Fibroblast of lung (primary cell): ENCODE measurements around the gene DAGLA. TPM values are rescaled to one million over a fixed set of nuclear protein-coding genes. Genes with fewer than 3 reads are reported as not detected.
A peak's percentile ranks its signal among the peaks of the same experiment; 100 is the strongest.

ENCODE experiments used
- DNase-seq, 2 donors: peaks; one replicate each; pipeline versions ENCODE4 v3.0.0 to v3.0.0-alpha.2; 2010; ENCODE audit warnings: low read depth in 2 of 2
- H2AFZ ChIP-seq: 2 replicates; pipeline ENCODE4 v1.5.1; 2012; ENCODE audit warnings: low read length, control low read depth, inconsistent platforms
- H3K27ac ChIP-seq: 2 replicates; pipeline ENCODE4 v1.5.1; 2011; ENCODE audit warnings: low read length, control low read depth; ENCODE audit not compliant: insufficient read depth
- H3K27me3 ChIP-seq: 2 replicates; pipeline ENCODE4 v1.5.1; 2011; ENCODE audit warnings: mild to moderate bottlenecking, low read length; ENCODE audit not compliant: control insufficient read depth, insufficient read depth
- H3K36me3 ChIP-seq: 2 replicates; pipeline ENCODE4 v1.5.1; 2011; ENCODE audit warnings: low read length; ENCODE audit not compliant: control insufficient read depth, insufficient read depth
- H3K4me1 ChIP-seq: 2 replicates; pipeline ENCODE4 v1.5.1; 2011; ENCODE audit warnings: low read length; ENCODE audit not compliant: control insufficient read depth, insufficient read depth; ENCODE audit errors: extremely low read depth
- H3K4me2 ChIP-seq: 2 replicates; pipeline ENCODE4 v1.5.1; 2011; ENCODE audit warnings: low read length, control low read depth; ENCODE audit not compliant: insufficient read depth; ENCODE audit errors: extremely low read depth
- H3K4me3 ChIP-seq, 4 experiments: fragments of 200-600 bp in 1 of 4; sonication (generic) in 1 of 4; replicated peaks in 1 of 4; 2 replicates each; pipeline ENCODE4 v1.5.1; 2011 to 2016; ENCODE audit warnings: low read length in 4 of 4, low read depth in 3 of 4, mild to moderate bottlenecking in 3 of 4, control low read depth in 2 of 4, inconsistent platforms in 1 of 4, mixed read lengths in 1 of 4; ENCODE audit not compliant: insufficient read depth in 1 of 4; ENCODE audit errors: control extremely low read depth in 1 of 4
- H3K79me2 ChIP-seq: 2 replicates; pipeline ENCODE4 v1.5.1; 2012; ENCODE audit warnings: mild to moderate bottlenecking, low read length, inconsistent platforms; ENCODE audit not compliant: control insufficient read depth, insufficient read depth
- H3K9ac ChIP-seq: 2 replicates; pipeline ENCODE4 v1.5.1; 2011; ENCODE audit warnings: mild to moderate bottlenecking, low read length, control low read depth; ENCODE audit not compliant: insufficient read depth
- H3K9me3 ChIP-seq: 2 replicates; pipeline ENCODE4 v1.5.1; 2012; ENCODE audit warnings: low read depth, low read length; ENCODE audit not compliant: control insufficient read depth, insufficient read depth
- H4K20me1 ChIP-seq: 2 replicates; pipeline ENCODE4 v1.5.1; 2011; ENCODE audit warnings: low read length; ENCODE audit not compliant: control insufficient read depth, insufficient read depth; ENCODE audit errors: extremely low read depth
- CTCF ChIP-seq, 2 donors: IDR thresholded peaks in 1 of 2; conservative IDR thresholded peaks in 1 of 2; 1 replicate in 1 of 2; 2 replicates in 1 of 2; pipeline ENCODE4 v1.5.1; 2011 to 2012; ENCODE audit warnings: low read length in 2 of 2, control low read depth in 1 of 2, inconsistent platforms in 1 of 2, low read depth in 1 of 2, mild to moderate bottlenecking in 1 of 2
- EZH2 ChIP-seq: IDR thresholded peaks from 2 replicates; pipeline ENCODE4 v1.5.1; 2012; ENCODE audit warnings: low read length, control low read depth, mild to moderate bottlenecking; ENCODE audit errors: missing control alignments
- polyA plus RNA-seq, 2 donors: library from polyadenylated mRNA; depleted of rRNA in 1 of 2; stranded (reverse) in 1 of 2; unstranded in 1 of 2; fragments of >200 nt; gene quantifications; 2 replicates each; pipeline ENCODE4 v1.2.1, GENCODE V29; 2011 to 2012; ENCODE audit warnings: missing spikeins in 1 of 2
- total RNA-seq: library from RNA; depleted of rRNA; stranded (reverse); fragments of >200 nt; gene quantifications from 2 replicates; pipeline ENCODE4 v1.2.1, GENCODE V29; 2014

The DAGLA gene
- total and polyA plus RNA-seq, 2 donors (not counting 1 experiment from before 2014, with no cell fraction given) = 1.00 to 2.0 TPM

GRCh38 chr11:61782841-61783240, 102.7 kb downstream of the DAGLA start:
- Histone ChIP-seq H3K4me1 (no peaks in the 10 kb centered on the region), H2AFZ (no peak overlapping the region), H3K36me3 (peaks cover 3% of the 10 kb centered on the region), H3K9ac (no peak overlapping the region), H3K79me2 (no peaks in the 10 kb centered on the region), H3K4me2 (no peak overlapping the region), H3K27me3 (no peaks in the 10 kb centered on the region), H3K27ac (no peak overlapping the region), H4K20me1 (no peaks in the 10 kb centered on the region), H3K4me3 (no peak overlapping the region), H3K9me3 (no peaks in the 10 kb centered on the region)
- TF ChIP-seq EZH2 (no peak), CTCF (conservative IDR thresholded peaks at IDR 0.05 in 1 of 2, IDR thresholded peaks at IDR 0.05 in 1 of 2; ENCODE audit: low read depth in 1 of 2, low read length in 2 of 2) (no peak)
- DNase-seq = no peak

GRCh38 chr11:61783717-61784505, 103.7 kb downstream of the DAGLA start:
- Histone ChIP-seq H2AFZ (no peak overlapping the region), H3K9ac (no peak overlapping the region), H4K20me1 (no peaks in the 10 kb centered on the region), H3K36me3 (peaks cover 5% of the 10 kb centered on the region), H3K4me1 (no peaks in the 10 kb centered on the region), H3K27me3 (no peaks in the 10 kb centered on the region), H3K27ac (no peak overlapping the region), H3K79me2 (no peaks in the 10 kb centered on the region), H3K9me3 (no peaks in the 10 kb centered on the region), H3K4me2 (no peak overlapping the region), H3K4me3 (no peak overlapping the region)
- no peak for TF ChIP-seq EZH2
- TF ChIP-seq CTCF (conservative IDR thresholded peaks at IDR 0.05 in 1 of 2, IDR thresholded peaks at IDR 0.05 in 1 of 2; ENCODE audit: low read depth in 1 of 2, low read length in 2 of 2) = no peak
- DNase-seq = peak in 1 of 2 donors; percentile 84

- no peak overlapping the region for H3K9ac ChIP-seq
- DNase-seq = no peak
These were observed 104.3 kb downstream of the DAGLA start for GRCh38 chr11:61784506-61784805.

More at GRCh38 chr11:61784506-61784805, 104.3 kb downstream of the DAGLA start:
- peaks cover 5% of the 10 kb centered on the region for H3K36me3 ChIP-seq
- no peak overlapping the region for H2AFZ ChIP-seq
- no peak for TF ChIP-seq CTCF (conservative IDR thresholded peaks at IDR 0.05 in 1 of 2, IDR thresholded peaks at IDR 0.05 in 1 of 2; ENCODE audit: low read depth in 1 of 2, low read length in 2 of 2)
- no peak for TF ChIP-seq EZH2
- H3K27ac ChIP-seq = no peak overlapping the region
- no peaks in the 10 kb centered on the region for H3K27me3 ChIP-seq
- no peaks in the 10 kb centered on the region for H4K20me1 ChIP-seq
- H3K4me3 ChIP-seq = no peak overlapping the region
- no peak overlapping the region for H3K4me2 ChIP-seq
- H3K9me3 ChIP-seq = no peaks in the 10 kb centered on the region
- no peaks in the 10 kb centered on the region for H3K79me2 ChIP-seq
- H3K4me1 ChIP-seq = no peaks in the 10 kb centered on the region
